Measurements from ENCODE around the gene POLE3. TPM values are rescaled to one million over a fixed set of nuclear protein-coding genes. Genes with fewer than 3 reads are reported as not detected.

Gene POLE3
- polyA plus RNA-seq, 3 donors = 36.1 to 113 (median 92.1) TPM

GRCh38 chr9:113376634-113377567, 33.6 kb downstream of the POLE3 start, which contains the start of gene HDHD3:
Gene HDHD3, minus strand, starts transcription at chr9:113376986. Its CDS starts 2,632 bp downstream, at chr9:113374354.
- H3K4me2 ChIP-seq (replicated peaks; ENCODE audit: extremely low read depth, low read length, poor library complexity, severe bottlenecking) = peak within 1 kb of the TSS; percentile 92
- Mint-ChIP-seq H3K4me3 (peak within 1 kb of the TSS; percentile 82 to 90), H3K36me3 (peaks cover 8 to 23% of the 10 kb centered on the region in 2 donors), H3K27ac (peak within 1 kb of the TSS in 3 of 7 donors; percentile 30 to 83 (median 46)), H3K27me3 (ENCODE audit: low read depth in 3 of 3) (peaks cover 0 to 2% (median 2%) of the 10 kb centered on the region in 3 donors), H3K9me3 (no peaks in the 10 kb centered on the region), H3K4me1 (peaks cover 16% of the 10 kb centered on the region)
- peaks cover 9 to 21% of the 10 kb centered on the region in 2 donors for H3K36me3 ChIP-seq (replicated peaks in 1 of 2; ENCODE audit: control insufficient read depth in 1 of 2, insufficient read depth in 2 of 2, low read length in 2 of 2)
- DNase-seq = peak; percentile 52 to 56 (median 56)
- TF ChIP-seq CTCF (IDR thresholded peaks at IDR 0.05) = no peak
- no peaks in the 10 kb centered on the region for H4K20me1 ChIP-seq (ENCODE audit: insufficient read depth, low read length)
- no peaks in the 10 kb centered on the region for H3K79me2 ChIP-seq (ENCODE audit: insufficient read depth, low read length)
- intact Hi-C loops (cut with micrococcal nuclease) = no loop called here
- H3K4me1 ChIP-seq (ENCODE audit: control insufficient read depth in 1 of 2, insufficient read depth in 2 of 2, low read length in 2 of 2) = peaks cover 9 to 11% of the 10 kb centered on the region in 2 donors
- H3K9ac ChIP-seq (ENCODE audit: insufficient read depth, low read length, poor library complexity, severe bottlenecking) = peak within 1 kb of the TSS; percentile 82
- WGBS (ENCODE audit: insufficient coverage) = under 1% methylated on average over 54 of the region's 74 CpGs
- H3K27ac ChIP-seq (ENCODE audit: low read depth in 1 of 2, low read length in 2 of 2) = peak within 1 kb of the TSS in 1 of 2 donors; percentile 68
- peak within 1 kb of the TSS; percentile 67 to 92 (median 89) for H3K4me3 ChIP-seq (replicated peaks in 1 of 3; ENCODE audit: low read depth in 2 of 3, low read length in 3 of 3)
- H2AFZ ChIP-seq (ENCODE audit: insufficient read depth, low read depth, low read length, poor library complexity, severe bottlenecking) = peak within 1 kb of the TSS; percentile 97
- H3K9me3 ChIP-seq (replicated peaks in 1 of 2; ENCODE audit: control insufficient read depth in 1 of 2, insufficient read depth in 1 of 2, low read length in 2 of 2) = no peaks in the 10 kb centered on the region
- H3K27me3 ChIP-seq (ENCODE audit: control insufficient read depth in 2 of 2, insufficient read depth in 2 of 2, low read length in 2 of 2) = no peaks in the 10 kb centered on the region

- intact Hi-C loops (cut with micrococcal nuclease) = no loop called here
- Mint-ChIP-seq H3K27me3 (ENCODE audit: low read depth in 3 of 3) (peaks cover 0 to 2% (median 0%) of the 10 kb centered on the region in 3 donors), H3K36me3 (peaks cover 8 to 23% of the 10 kb centered on the region in 2 donors), H3K4me3 (peak overlapping the region; percentile 82 to 85), H3K27ac (peak overlapping the region in 1 of 7 donors; percentile 40), H3K4me1 (peaks cover 15% of the 10 kb centered on the region), H3K9me3 (no peaks in the 10 kb centered on the region)
- no peak overlapping the region for H3K27ac ChIP-seq (ENCODE audit: low read depth in 1 of 2, low read length in 2 of 2)
- no peak for DNase-seq
- peaks cover 9 to 11% of the 10 kb centered on the region in 2 donors for H3K4me1 ChIP-seq (ENCODE audit: control insufficient read depth in 1 of 2, insufficient read depth in 2 of 2, low read length in 2 of 2)
- H3K36me3 ChIP-seq (replicated peaks in 1 of 2; ENCODE audit: control insufficient read depth in 1 of 2, insufficient read depth in 2 of 2, low read length in 2 of 2) = peaks cover 9 to 21% of the 10 kb centered on the region in 2 donors
- H3K79me2 ChIP-seq (ENCODE audit: insufficient read depth, low read length) = no peaks in the 10 kb centered on the region
- no peak for TF ChIP-seq CTCF (IDR thresholded peaks at IDR 0.05)
- 81% methylated on average over 4 of the region's 6 CpGs for WGBS (ENCODE audit: insufficient coverage)
- H3K4me2 ChIP-seq (replicated peaks; ENCODE audit: extremely low read depth, low read length, poor library complexity, severe bottlenecking) = peak overlapping the region; percentile 92
- no peaks in the 10 kb centered on the region for H3K27me3 ChIP-seq (ENCODE audit: control insufficient read depth in 2 of 2, insufficient read depth in 2 of 2, low read length in 2 of 2)
- no peak overlapping the region for H3K9ac ChIP-seq (ENCODE audit: insufficient read depth, low read length, poor library complexity, severe bottlenecking)
- no peak overlapping the region for H2AFZ ChIP-seq (ENCODE audit: insufficient read depth, low read depth, low read length, poor library complexity, severe bottlenecking)
- H3K4me3 ChIP-seq (replicated peaks in 1 of 3; ENCODE audit: low read depth in 2 of 3, low read length in 3 of 3) = peak overlapping the region in 1 of 3 experiments; percentile 92
- no peaks in the 10 kb centered on the region for H3K9me3 ChIP-seq (replicated peaks in 1 of 2; ENCODE audit: control insufficient read depth in 1 of 2, insufficient read depth in 1 of 2, low read length in 2 of 2)
- no peaks in the 10 kb centered on the region for H4K20me1 ChIP-seq (ENCODE audit: insufficient read depth, low read length)
Measured at GRCh38 chr9:113375057-113376023, 35.1 kb downstream of the POLE3 start.
